ENCODE results near the gene NDST3.

Gene NDST3

DNA sequence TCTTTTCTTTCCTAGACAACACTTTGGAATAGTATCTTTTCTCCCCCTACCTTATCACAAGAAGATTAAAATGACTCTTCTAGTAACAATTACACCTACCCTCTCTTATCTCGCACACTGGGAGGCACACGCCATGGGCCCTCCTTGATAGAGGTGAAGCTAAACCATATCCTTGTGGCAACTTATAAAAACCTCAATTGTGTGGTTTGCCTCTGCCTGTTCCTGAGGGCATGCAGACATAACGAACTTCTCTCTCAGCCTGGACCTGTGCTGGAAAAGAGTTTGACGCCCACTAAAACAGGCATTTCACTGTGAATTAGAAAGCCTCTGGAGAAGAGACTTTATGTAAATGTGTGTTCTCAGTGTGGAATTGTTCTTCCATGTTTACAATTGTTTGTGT is 141.2 kb downstream of the NDST3 start:
- no peaks in the 10 kb centered on the region for H3K9me3 Mint-ChIP-seq
- peaks cover 11% of the 10 kb centered on the region for H3K4me1 Mint-ChIP-seq (ENCODE audit: low read depth)
- H3K27ac Mint-ChIP-seq, result no peak overlapping the region
- no peaks in the 10 kb centered on the region for H3K36me3 Mint-ChIP-seq (ENCODE audit: low read depth)
- no peak for DNase-seq
- H3K4me3 Mint-ChIP-seq, result no peak overlapping the region
- H3K27me3 Mint-ChIP-seq, result peaks cover 4% of the 10 kb centered on the region

DNA sequence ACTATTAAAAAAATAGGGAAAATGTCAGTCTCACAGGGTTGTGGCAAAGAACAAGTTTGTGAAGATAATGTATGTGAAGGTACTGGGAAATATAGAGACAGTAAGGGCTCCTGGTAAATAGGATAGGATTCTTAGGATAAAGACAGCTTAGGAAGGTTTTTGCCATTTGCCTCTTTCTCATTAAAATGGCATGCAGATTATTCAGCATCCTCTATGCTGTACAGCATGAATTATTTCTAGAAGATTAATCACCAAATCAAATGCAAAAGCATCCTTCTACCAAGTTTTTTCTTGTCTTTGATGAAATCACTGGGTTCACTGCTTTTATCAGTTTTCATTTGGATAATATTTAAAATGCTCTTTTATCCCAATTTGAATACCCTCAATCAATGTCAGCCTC is 142.8 kb downstream of the NDST3 start:
- H3K36me3 Mint-ChIP-seq (ENCODE audit: low read depth), result no peaks in the 10 kb centered on the region

DNA sequence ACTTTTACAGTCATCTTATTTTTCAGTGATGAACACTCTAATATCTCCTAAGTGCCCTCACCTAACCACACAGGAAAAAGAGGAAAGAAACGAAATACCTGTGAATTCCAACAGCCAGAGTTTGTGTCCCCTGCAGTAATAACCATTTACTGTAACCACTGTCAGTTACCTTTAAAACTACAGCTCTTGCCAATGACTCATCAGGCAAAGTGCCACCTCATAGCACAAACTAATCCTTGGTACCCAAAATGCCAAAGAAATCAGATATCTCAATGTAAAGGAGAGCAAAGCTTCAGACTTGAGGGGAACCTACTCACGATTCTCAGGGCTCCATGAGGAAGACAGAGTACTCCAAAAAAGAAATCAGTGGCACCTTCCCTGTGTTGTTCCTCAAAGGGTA is 146.5 kb downstream of the NDST3 start:
- Mint-ChIP-seq H3K36me3 (ENCODE audit: low read depth) (no peaks in the 10 kb centered on the region), H3K27ac (no peak overlapping the region), H3K9me3 (no peaks in the 10 kb centered on the region), H3K27me3 (peaks cover under 1% of the 10 kb centered on the region), H3K4me1 (ENCODE audit: low read depth) (no peaks in the 10 kb centered on the region), H3K4me3 (no peak overlapping the region)
- no peak for DNase-seq

More for the DNA sequence above, 142.8 kb downstream of the NDST3 start:
- Mint-ChIP-seq H3K4me1 (ENCODE audit: low read depth) (peaks cover 11% of the 10 kb centered on the region), H3K9me3 (no peaks in the 10 kb centered on the region), H3K27ac (no peak overlapping the region), H3K4me3 (no peak overlapping the region), H3K27me3 (peaks cover 4% of the 10 kb centered on the region)
- DNase-seq, result no peak

DNA sequence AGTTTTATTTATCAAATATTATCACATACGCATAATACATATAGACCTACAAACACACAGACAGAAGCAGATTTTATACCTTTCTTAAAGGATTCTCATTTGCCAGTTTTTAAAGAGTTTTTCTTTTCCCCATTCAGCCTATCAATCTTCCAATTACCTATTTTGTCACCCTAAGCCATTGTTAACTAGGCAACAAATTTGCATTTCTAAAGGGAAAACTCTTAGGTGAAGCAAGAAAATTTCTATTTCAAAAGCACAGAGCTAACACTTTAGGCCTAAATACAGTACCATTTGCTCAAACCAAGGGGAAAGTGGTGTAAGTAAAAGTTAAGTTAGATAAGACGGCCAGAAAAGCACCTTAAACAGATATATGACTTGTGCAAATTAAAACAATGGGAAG is 156.6 kb downstream of the NDST3 start:
- Mint-ChIP-seq H3K4me1 (ENCODE audit: low read depth) (no peaks in the 10 kb centered on the region), H3K36me3 (ENCODE audit: low read depth) (no peaks in the 10 kb centered on the region), H3K27ac (no peak overlapping the region), H3K4me3 (no peak overlapping the region), H3K27me3 (no peaks in the 10 kb centered on the region), H3K9me3 (peaks cover 8% of the 10 kb centered on the region)
- no peak for DNase-seq

DNA sequence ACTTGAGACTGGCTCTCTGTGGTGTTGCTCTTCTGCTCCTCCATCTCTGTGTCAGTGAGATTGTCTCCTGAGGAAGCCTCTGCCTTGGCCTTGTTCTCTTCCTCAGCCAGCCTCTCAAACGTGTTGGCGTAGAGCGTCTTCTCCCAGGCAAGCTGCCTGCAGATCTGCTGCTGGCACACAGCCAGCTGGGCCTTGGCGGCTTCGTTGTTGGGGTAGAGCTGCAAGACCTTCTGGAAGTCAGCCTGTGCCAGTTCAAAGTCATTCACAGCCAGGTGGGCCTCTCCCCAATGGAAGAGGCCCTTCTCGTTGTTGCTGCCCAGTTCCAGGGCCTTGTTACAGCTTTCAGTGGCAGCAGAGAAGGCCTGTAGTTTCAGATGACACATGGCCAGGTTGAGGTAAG is 159.1 kb downstream of the NDST3 start:
- Mint-ChIP-seq H3K9me3 (peaks cover 10% of the 10 kb centered on the region), H3K4me3 (no peak overlapping the region), H3K27ac (no peak overlapping the region), H3K36me3 (ENCODE audit: low read depth) (no peaks in the 10 kb centered on the region), H3K4me1 (ENCODE audit: low read depth) (no peaks in the 10 kb centered on the region), H3K27me3 (no peaks in the 10 kb centered on the region)
- DNase-seq, result no peak

DNA sequence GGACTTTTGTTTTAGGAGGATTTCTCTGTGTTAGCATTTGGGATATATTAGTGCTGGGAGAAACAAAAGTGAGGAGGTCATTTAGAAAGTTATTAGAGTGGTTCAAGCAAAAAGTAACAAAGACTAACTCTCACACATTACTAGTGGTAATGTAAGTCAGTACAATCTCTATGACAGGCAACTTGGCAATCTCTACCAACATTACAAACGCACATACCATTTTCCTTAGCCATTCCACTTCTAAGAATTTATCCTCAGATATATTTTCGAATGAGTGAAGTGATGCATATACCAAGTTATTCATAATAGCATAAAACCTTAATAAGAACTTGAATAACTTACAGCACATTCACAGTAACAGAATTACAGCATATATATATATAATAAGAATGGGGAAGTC is 172.3 kb downstream of the NDST3 start:
- Mint-ChIP-seq H3K27me3 (no peaks in the 10 kb centered on the region), H3K9me3 (peaks cover 15% of the 10 kb centered on the region), H3K36me3 (ENCODE audit: low read depth) (no peaks in the 10 kb centered on the region), H3K4me3 (no peak overlapping the region), H3K4me1 (ENCODE audit: low read depth) (no peaks in the 10 kb centered on the region), H3K27ac (no peak overlapping the region)
- no peak for DNase-seq

DNA sequence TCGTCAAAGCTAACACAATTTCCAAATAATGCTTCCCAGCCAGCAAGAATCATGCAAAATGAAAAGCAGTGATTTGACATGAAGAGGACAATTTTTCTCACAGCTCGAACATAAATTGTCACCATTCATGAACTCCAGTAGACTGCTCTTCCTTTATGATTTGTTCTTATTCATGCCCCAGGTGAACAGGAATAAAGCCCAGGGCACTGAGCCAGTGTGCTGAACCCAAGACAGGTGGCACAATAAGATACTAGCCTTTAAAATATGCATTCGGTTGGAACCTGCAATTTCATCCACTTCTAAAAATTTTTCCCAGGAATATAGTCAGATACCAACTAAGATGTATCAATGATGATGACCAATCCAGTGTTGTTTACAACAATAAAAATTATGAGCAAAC is 178.8 kb downstream of the NDST3 start:
- H3K4me1 Mint-ChIP-seq (ENCODE audit: low read depth), result no peaks in the 10 kb centered on the region
- H3K4me3 Mint-ChIP-seq, result no peak overlapping the region
- no peaks in the 10 kb centered on the region for H3K9me3 Mint-ChIP-seq
- no peaks in the 10 kb centered on the region for H3K27me3 Mint-ChIP-seq
- no peak overlapping the region for H3K27ac Mint-ChIP-seq
- no peak for DNase-seq
- H3K36me3 Mint-ChIP-seq (ENCODE audit: low read depth), result no peaks in the 10 kb centered on the region

DNA sequence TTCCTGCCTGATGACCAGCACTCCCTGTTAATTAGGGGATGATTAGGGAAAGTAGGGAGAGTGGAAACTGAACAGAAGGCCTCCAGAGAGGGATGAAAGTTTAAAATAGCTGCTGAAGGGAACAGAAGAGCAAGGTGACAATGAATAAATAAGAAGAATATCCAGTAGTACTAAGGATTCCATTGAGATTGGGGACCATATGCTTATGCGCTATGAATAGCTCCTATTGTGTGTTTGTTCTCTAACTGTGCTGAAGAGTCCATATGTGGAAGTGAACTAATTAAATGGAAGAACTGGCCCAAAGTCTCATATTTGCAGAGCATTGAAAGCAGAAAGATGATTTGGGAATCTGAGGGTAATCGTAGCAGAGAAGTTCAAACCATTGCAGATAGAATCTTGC is 181.5 kb downstream of the NDST3 start:
- DNase-seq, result no peak
- H3K27me3 Mint-ChIP-seq, result no peaks in the 10 kb centered on the region
- no peaks in the 10 kb centered on the region for H3K36me3 Mint-ChIP-seq (ENCODE audit: low read depth)
- no peaks in the 10 kb centered on the region for H3K4me1 Mint-ChIP-seq (ENCODE audit: low read depth)
- no peak overlapping the region for H3K4me3 Mint-ChIP-seq
- H3K9me3 Mint-ChIP-seq, result no peaks in the 10 kb centered on the region
- no peak overlapping the region for H3K27ac Mint-ChIP-seq

DNA sequence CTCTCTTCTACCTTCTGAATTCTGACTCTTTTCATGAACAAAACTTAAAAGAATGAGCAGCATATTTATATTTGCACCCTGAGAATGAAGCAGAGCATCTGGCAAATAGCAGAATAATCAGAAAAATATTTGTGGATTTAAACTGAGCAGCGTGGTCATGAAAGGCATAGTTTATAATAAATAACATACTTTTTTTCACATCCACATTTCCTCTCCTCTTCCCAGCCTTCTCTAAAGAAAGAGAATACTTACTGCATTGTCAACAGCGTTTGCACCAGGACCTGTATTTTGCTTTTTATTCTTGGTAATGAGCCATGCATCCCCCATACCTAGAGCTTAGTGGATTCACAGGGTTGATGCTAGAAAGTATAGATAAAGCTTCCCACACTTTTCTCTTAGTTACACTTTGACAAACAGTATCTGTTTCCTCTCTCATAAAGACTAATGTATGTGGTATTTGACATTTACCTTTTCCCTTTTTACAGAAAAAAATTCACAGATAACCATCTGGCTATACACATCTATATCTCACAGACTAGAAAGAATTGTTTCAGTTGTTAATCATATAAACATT is 187.0 kb downstream of the NDST3 start:
- no peak overlapping the region for H3K27ac Mint-ChIP-seq
- DNase-seq, result no peak
- H3K27me3 Mint-ChIP-seq, result peaks cover 6% of the 10 kb centered on the region
- H3K9me3 Mint-ChIP-seq, result no peaks in the 10 kb centered on the region
- peaks cover 3% of the 10 kb centered on the region for H3K4me1 Mint-ChIP-seq (ENCODE audit: low read depth)
- H3K36me3 Mint-ChIP-seq (ENCODE audit: low read depth), result no peaks in the 10 kb centered on the region
- H3K4me3 Mint-ChIP-seq, result no peak overlapping the region

DNA sequence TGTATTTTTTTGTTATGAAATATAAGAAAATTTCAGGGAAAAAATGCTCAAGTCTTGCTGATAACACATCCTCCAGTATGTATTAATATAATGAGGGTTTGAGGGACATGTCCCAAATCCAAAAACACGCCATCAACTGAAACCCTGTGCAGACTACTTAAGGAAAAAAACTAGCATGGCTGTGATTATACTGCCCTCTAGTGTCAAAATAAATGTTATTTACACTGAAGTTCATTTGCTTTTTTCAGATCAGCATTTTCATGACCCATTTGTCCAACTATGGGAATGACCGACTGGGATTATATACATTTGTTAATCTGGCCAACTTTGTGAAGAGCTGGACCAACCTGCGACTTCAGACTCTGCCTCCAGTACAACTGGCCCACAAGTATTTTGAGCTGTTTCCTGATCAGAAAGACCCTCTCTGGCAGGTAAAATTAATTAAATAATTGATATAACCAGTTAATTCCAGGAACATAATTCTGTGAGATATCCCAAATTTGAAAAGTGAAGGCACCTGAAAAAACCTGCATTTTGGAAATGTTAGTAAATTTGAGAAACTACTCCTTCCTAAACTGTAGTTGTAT is 190.1 kb downstream of the NDST3 start:
- H3K4me3 Mint-ChIP-seq, result no peak overlapping the region
- no peak overlapping the region for H3K27ac Mint-ChIP-seq
- peaks cover 6% of the 10 kb centered on the region for H3K27me3 Mint-ChIP-seq
- peaks cover 3% of the 10 kb centered on the region for H3K4me1 Mint-ChIP-seq (ENCODE audit: low read depth)
- no peaks in the 10 kb centered on the region for H3K36me3 Mint-ChIP-seq (ENCODE audit: low read depth)
- no peak for DNase-seq
- H3K9me3 Mint-ChIP-seq, result no peaks in the 10 kb centered on the region

DNA sequence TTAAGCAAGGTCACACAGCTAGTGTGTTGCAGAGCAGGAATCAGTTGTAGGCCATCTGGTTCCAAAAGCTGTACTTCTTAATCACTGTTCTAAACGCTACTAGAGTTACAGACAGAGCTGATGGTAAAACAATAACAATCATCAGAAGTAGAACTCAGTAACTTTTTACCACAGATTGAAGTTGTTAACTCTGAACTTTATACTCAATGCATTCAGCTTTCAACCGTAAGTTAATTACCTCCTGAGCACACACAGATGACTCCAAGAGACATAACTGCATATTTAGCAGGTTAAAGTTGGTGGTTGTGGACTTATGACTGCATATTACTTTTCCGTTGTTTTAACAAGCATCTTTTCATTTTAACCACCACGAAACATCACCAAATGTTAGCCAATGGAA is 191.2 kb downstream of the NDST3 start:
- H3K4me1 Mint-ChIP-seq (ENCODE audit: low read depth), result peaks cover 3% of the 10 kb centered on the region
- no peak overlapping the region for H3K27ac Mint-ChIP-seq
- H3K36me3 Mint-ChIP-seq (ENCODE audit: low read depth), result no peaks in the 10 kb centered on the region
- H3K4me3 Mint-ChIP-seq, result no peak overlapping the region
- no peaks in the 10 kb centered on the region for H3K9me3 Mint-ChIP-seq
- H3K27me3 Mint-ChIP-seq, result peaks cover 6% of the 10 kb centered on the region
- no peak for DNase-seq

DNA sequence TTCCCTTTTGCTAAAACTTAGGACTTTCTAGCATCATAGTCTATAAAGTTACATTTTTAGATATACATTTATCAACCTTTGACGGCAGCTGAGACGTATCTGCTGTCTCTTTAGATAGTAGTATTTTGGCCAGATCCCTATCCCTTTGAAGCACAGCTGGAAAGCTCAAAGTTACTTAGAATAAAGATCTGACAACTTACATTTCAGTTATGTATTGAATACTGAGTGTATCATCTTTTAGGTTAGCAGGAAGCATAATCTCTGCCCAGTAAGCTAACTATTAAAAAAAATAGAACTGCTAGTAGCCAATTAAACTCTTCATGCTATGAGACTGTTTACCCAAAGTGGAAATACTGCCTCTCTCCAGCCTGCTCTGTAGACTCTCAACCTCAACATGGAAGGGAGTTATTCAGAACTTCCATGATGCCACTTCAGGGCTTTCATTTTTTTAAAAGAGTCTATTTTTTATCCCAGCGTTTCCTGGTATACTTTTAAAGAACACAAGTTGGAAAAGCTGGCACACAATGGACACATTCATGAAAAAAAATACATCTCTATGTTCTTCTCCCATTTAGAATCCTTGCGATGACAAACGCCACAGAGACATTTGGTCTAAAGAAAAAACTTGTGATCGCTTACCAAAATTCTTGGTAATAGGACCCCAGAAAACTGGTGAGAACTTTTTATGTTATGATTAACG is 192.2 kb downstream of the NDST3 start:
- no peak overlapping the region for H3K27ac Mint-ChIP-seq
- no peak overlapping the region for H3K4me3 Mint-ChIP-seq
- no peak for DNase-seq
- no peaks in the 10 kb centered on the region for H3K36me3 Mint-ChIP-seq (ENCODE audit: low read depth)
- peaks cover 6% of the 10 kb centered on the region for H3K27me3 Mint-ChIP-seq
- peaks cover 3% of the 10 kb centered on the region for H3K4me1 Mint-ChIP-seq (ENCODE audit: low read depth)
- H3K9me3 Mint-ChIP-seq, result no peaks in the 10 kb centered on the region

DNA sequence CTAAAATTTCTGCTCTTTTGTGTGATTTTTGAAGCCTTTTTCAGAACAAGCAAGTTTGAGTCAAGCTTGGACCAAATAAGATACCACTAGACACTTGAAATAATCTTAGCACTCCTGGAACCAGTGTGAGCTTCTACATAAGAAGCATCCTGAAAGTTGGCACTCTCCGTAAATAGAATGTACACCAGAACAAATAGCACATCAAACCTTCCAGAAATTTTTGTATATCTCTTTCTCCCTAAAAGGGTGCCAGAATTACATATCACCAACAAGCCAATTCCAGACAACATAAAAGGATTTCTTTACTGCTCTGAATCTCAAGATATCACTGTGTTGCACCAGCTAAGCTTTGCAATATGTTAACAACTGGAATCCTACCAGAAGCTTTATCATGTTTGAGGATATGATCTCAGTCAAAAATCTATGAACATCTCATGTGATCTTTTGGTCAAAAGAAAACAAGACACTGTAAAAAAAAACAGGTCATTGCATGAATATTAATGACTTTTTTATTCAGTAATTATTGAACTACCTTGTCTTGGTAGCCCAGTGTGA is 201.4 kb downstream of the NDST3 start:
- Mint-ChIP-seq H3K27ac (no peak overlapping the region), H3K36me3 (ENCODE audit: low read depth) (no peaks in the 10 kb centered on the region), H3K4me1 (ENCODE audit: low read depth) (no peaks in the 10 kb centered on the region), H3K27me3 (no peaks in the 10 kb centered on the region), H3K4me3 (no peak overlapping the region), H3K9me3 (no peaks in the 10 kb centered on the region)
- no peak for DNase-seq

DNA sequence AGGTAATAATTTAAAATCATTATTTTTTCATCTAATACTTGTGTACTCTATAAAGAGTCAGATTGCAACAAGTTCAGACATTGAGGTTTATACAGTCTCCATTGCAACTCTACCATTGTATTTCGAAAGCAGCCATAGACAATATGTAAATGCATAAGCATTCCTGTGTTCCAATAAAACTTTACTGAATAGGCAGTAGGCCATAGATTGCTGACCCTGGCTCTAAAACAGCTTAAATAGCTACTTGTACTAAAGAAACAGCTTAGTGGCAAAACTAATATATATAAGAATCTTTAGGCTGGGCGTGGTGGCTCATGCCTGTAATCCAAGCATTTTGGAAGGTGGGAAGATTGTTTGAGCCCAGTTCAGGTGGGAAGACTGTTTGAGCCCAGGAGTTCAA is 203.2 kb downstream of the NDST3 start:
- no peaks in the 10 kb centered on the region for H3K27me3 Mint-ChIP-seq
- H3K9me3 Mint-ChIP-seq, result no peaks in the 10 kb centered on the region
- DNase-seq, result no peak
- H3K4me3 Mint-ChIP-seq, result no peak overlapping the region
- no peak overlapping the region for H3K27ac Mint-ChIP-seq
- no peaks in the 10 kb centered on the region for H3K4me1 Mint-ChIP-seq (ENCODE audit: low read depth)
- H3K36me3 Mint-ChIP-seq (ENCODE audit: low read depth), result no peaks in the 10 kb centered on the region

DNA sequence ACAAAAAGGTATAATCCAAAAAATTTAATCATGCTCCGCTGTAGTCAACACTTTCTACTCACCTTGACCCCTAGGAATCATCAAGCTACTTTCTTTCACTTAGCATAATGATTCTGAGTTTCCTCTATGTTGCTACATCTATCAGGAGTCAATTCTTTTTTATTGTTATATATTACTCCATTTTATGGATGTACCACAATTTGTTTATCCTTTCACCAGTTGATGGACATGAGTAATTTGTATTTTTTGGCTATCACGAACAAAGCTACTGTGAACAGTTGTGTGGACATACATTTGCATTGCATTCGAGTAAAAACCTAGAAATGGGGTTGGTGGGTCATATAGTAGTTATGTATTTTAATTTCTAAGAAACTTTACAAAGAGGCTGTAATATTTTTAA is 215.6 kb downstream of the NDST3 start:
- no peaks in the 10 kb centered on the region for H3K4me1 Mint-ChIP-seq (ENCODE audit: low read depth)
- H3K27ac Mint-ChIP-seq, result no peak overlapping the region
- no peaks in the 10 kb centered on the region for H3K27me3 Mint-ChIP-seq
- no peaks in the 10 kb centered on the region for H3K36me3 Mint-ChIP-seq (ENCODE audit: low read depth)
- no peaks in the 10 kb centered on the region for H3K9me3 Mint-ChIP-seq
- no peak overlapping the region for H3K4me3 Mint-ChIP-seq
- DNase-seq, result no peak

Measured in activated T-cell treated with anti-CD3 and anti-CD28 coated beads, Interleukin-2, amount 50 U/mL, for 24 hours (primary cell).